Neural crest cell (in vitro differentiated cells): Measurements from ENCODE around the gene TOMM6. TPM values are rescaled to one million over a fixed set of nuclear protein-coding genes. Genes with fewer than 3 reads are reported as not detected.
A peak's percentile ranks its signal among the peaks of the same experiment; 100 is the strongest.
"Not testable (repeated sequence)": the region's sequence is repeated elsewhere in the genome, so short reads cannot be mapped to it uniquely, and the experiment has no call there.

ENCODE experiments used
- DNase-seq: peaks from one replicate; pipeline ENCODE4 v3.0.0; 2021; ENCODE audit warnings: low read depth, mixed read lengths, low spot score
- H3K27ac Mint-ChIP-seq: one replicate; pipeline ENCODE4 v1.8.0; 2021; ENCODE audit warnings: mild to moderate bottlenecking, mixed read lengths; ENCODE audit not compliant: unreplicated experiment
- H3K27me3 Mint-ChIP-seq: 2 replicates; pipeline ENCODE4 v1.8.0; 2021; ENCODE audit warnings: low read depth, mild to moderate bottlenecking, mixed read lengths
- H3K36me3 Mint-ChIP-seq: 2 replicates; pipeline ENCODE4 v1.8.0; 2021; ENCODE audit warnings: low read depth, mild to moderate bottlenecking, mixed read lengths
- H3K4me1 Mint-ChIP-seq: 2 replicates; pipeline ENCODE4 v1.8.0; 2021; ENCODE audit warnings: mixed read lengths
- H3K4me3 Mint-ChIP-seq: one replicate; pipeline ENCODE4 v1.8.0; 2021; ENCODE audit warnings: mild to moderate bottlenecking, mixed read lengths
- H3K9me3 Mint-ChIP-seq: 2 replicates; pipeline ENCODE4 v1.8.0; 2021; ENCODE audit warnings: mixed read lengths
- total RNA-seq: library from RNA; stranded (reverse); gene quantifications from 2 replicates; pipeline ENCODE4 v1.2.1, GENCODE V29; 2021
- TF ChIP-seq, protein P1 (sequence below): fragments of 200-600 bp; sonication (generic); conservative IDR thresholded peaks from 2 replicates; pipeline ENCODE4 v1.5.0; 2021; ENCODE audit warnings: antibody characterized with exemption, mild to moderate bottlenecking

TOMM6 gene
- total RNA-seq, 1 donor from 2014 or later, result 249 TPM

DNA sequence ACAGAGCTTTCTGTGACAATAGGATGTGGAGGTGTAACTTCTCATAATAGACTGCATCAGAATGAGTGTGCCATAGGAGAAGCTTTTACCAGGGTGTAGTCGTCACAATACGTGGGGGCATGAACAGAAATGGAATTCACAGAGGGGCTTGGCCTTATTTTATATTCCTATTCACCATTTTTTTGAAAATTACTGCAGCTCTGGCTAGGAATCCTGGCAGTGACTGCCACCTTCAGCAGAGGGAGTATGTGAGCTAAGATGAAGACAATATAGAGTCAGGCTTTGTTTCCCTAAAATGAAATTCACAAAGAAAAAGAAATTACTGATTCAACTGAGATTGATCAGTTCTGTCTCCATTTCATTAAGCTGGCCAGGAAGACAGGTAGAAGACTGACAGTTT lies 13.9 kb downstream of the TOMM6 start:
- Mint-ChIP-seq H3K4me1 (no peaks in the 10 kb centered on the region), H3K9me3 (no peaks in the 10 kb centered on the region), H3K36me3 (no peaks in the 10 kb centered on the region), H3K27me3 (no peaks in the 10 kb centered on the region), H3K4me3 (no peak overlapping the region), H3K27ac (peak overlapping the region; percentile 16)
- no peak for DNase-seq
- TF ChIP-seq, protein P1, sequence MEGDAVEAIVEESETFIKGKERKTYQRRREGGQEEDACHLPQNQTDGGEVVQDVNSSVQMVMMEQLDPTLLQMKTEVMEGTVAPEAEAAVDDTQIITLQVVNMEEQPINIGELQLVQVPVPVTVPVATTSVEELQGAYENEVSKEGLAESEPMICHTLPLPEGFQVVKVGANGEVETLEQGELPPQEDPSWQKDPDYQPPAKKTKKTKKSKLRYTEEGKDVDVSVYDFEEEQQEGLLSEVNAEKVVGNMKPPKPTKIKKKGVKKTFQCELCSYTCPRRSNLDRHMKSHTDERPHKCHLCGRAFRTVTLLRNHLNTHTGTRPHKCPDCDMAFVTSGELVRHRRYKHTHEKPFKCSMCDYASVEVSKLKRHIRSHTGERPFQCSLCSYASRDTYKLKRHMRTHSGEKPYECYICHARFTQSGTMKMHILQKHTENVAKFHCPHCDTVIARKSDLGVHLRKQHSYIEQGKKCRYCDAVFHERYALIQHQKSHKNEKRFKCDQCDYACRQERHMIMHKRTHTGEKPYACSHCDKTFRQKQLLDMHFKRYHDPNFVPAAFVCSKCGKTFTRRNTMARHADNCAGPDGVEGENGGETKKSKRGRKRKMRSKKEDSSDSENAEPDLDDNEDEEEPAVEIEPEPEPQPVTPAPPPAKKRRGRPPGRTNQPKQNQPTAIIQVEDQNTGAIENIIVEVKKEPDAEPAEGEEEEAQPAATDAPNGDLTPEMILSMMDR, result peak; percentile 65

GRCh38 chr6:41805830-41806774 lies 18.6 kb downstream of the TOMM6 start:
- Mint-ChIP-seq H3K4me1 (no peaks in the 10 kb centered on the region), H3K27me3 (no peaks in the 10 kb centered on the region), H3K9me3 (no peaks in the 10 kb centered on the region), H3K36me3 (no peaks in the 10 kb centered on the region), H3K4me3 (no peak overlapping the region), H3K27ac (no peak overlapping the region)
- no peak for DNase-seq
- TF ChIP-seq, protein P1, result no peak

DNA sequence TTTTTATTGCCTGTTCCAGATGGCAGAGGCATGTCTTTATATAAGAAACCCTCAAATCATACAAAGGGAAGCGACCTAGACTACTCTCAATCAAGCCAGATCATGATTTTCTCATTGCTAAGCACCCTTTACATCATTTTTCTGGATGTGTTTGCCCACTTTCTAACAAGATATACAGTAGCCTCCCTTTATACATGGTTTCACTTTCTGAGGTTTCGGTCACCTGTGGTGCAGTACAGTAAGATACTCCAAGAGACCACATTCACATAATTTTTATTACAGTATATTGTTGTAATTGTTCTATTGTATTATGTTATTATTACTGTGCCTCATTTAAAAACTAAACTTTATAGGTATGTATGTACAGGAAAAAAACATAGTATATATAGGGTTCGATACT lies 23.6 kb downstream of the TOMM6 start:
- no peaks in the 10 kb centered on the region for H3K9me3 Mint-ChIP-seq
- H3K4me1 Mint-ChIP-seq, result no peaks in the 10 kb centered on the region
- H3K36me3 Mint-ChIP-seq, result no peaks in the 10 kb centered on the region
- H3K4me3 Mint-ChIP-seq, result no peak overlapping the region
- no peak for DNase-seq
- no peaks in the 10 kb centered on the region for H3K27me3 Mint-ChIP-seq
- no peak overlapping the region for H3K27ac Mint-ChIP-seq
- TF ChIP-seq, protein P1, result no peak

DNA sequence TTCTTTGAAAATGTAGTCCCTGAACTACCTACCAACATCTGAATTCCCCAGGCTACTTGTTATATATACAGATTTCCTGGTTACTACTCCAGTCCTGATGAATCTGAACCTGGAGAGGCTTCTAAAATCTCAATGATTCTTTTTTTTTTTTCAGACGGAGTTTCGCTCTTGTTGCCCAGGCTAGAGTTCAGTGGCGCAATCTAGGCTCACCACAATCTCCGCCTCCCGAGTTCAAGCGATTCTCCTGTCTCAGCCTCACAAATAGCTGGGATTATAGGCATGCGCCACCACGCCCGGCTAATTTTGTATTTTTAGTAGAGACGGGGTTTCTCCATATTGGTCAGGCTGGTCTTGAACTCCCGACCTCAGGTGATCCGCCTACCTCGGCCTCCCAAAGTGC lies 24.5 kb downstream of the TOMM6 start:
- not testable (repeated sequence) for H3K9me3 Mint-ChIP-seq, H3K27ac Mint-ChIP-seq, DNase-seq, H3K4me1 Mint-ChIP-seq, H3K27me3 Mint-ChIP-seq, H3K4me3 Mint-ChIP-seq, H3K36me3 Mint-ChIP-seq

GRCh38 chr6:41813469-41813868 lies 26.0 kb downstream of the TOMM6 start:
- Mint-ChIP-seq H3K27me3 (no peaks in the 10 kb centered on the region), H3K27ac (no peak overlapping the region), H3K4me3 (no peak overlapping the region), H3K9me3 (no peaks in the 10 kb centered on the region), H3K36me3 (no peaks in the 10 kb centered on the region), H3K4me1 (no peaks in the 10 kb centered on the region)
- TF ChIP-seq, protein P1, result no peak
- no peak for DNase-seq

DNA sequence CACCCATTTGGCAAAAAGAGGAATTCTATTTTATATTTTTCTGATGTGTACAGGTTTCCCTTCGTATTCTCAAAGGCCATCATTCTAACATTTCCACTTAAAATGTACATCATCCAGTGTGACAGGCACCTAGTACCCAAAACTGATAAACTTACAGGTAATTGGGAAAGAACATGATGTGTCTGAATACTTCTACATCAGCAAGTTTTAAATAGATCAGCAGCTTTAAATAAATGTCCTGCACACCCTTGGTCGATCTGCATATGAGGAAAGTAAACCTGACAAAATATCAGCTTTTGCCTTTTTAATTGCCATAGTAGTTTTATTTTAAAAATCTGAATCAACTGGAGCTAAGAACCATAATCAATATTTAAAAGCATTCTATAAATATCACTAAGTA lies 26.5 kb downstream of the TOMM6 start:
- Mint-ChIP-seq H3K4me1 (no peaks in the 10 kb centered on the region), H3K36me3 (no peaks in the 10 kb centered on the region), H3K4me3 (no peak overlapping the region), H3K27me3 (no peaks in the 10 kb centered on the region), H3K27ac (no peak overlapping the region), H3K9me3 (no peaks in the 10 kb centered on the region)
- DNase-seq, result no peak
- TF ChIP-seq, protein P1, result no peak
